HFF-Myc (cell line): Measurements from ENCODE around the gene C3orf52.
"Not testable (repeated sequence)": the region's sequence is repeated elsewhere in the genome, so short reads cannot be mapped to it uniquely, and the experiment has no call there.

Experiments
- DNase-seq: peaks from one replicate; pipeline ENCODE4 v3.0.0-alpha.2; 2011; ENCODE audit warnings: low read depth; ENCODE audit errors: extremely low read depth
- H3K4me3 ChIP-seq: replicated peaks from 2 replicates; pipeline ENCODE4 v1.5.1; 2011; ENCODE audit warnings: low read depth, mild to moderate bottlenecking, control low read depth, low read length
- CTCF ChIP-seq: IDR thresholded peaks from 2 replicates; pipeline ENCODE4 v1.5.1; 2012; ENCODE audit warnings: mild to moderate bottlenecking, low read depth, low read length, control low read depth; ENCODE audit errors: missing control alignments

C3orf52 gene

GRCh38 chr3:112047264-112047663, 38.9 kb upstream of the C3orf52 start:
- no peak for DNase-seq
- no peak overlapping the region for H3K4me3 ChIP-seq
- TF ChIP-seq CTCF, result no peak

GRCh38 chr3:112048911-112049310, 37.3 kb upstream of the C3orf52 start:
- TF ChIP-seq CTCF, result no peak
- no peak overlapping the region for H3K4me3 ChIP-seq
- no peak for DNase-seq

GRCh38 chr3:112053229-112053628, 33.0 kb upstream of the C3orf52 start:
- TF ChIP-seq CTCF, result no peak
- no peak for DNase-seq
- no peak overlapping the region for H3K4me3 ChIP-seq

GRCh38 chr3:112056451-112056929, 29.7 kb upstream of the C3orf52 start:
- TF ChIP-seq CTCF, result no peak
- DNase-seq, result peak; percentile 11
- no peak overlapping the region for H3K4me3 ChIP-seq

GRCh38 chr3:112059497-112059896, 26.7 kb upstream of the C3orf52 start:
- TF ChIP-seq CTCF, result no peak
- no peak for DNase-seq
- no peak overlapping the region for H3K4me3 ChIP-seq

GRCh38 chr3:112061152-112061551, 25.0 kb upstream of the C3orf52 start:
- TF ChIP-seq CTCF, result no peak
- no peak for DNase-seq
- no peak overlapping the region for H3K4me3 ChIP-seq

GRCh38 chr3:112072387-112073060, 13.7 kb upstream of the C3orf52 start:
- DNase-seq, H3K4me3 ChIP-seq: not testable (repeated sequence)
